HCT116 (cell line): Measurements from ENCODE around the gene ASCL4. TPM values are rescaled to one million over a fixed set of nuclear protein-coding genes. Genes with fewer than 3 reads are reported as not detected.

Experiments
- ATAC-seq: fragments of 200-7000 bp; cut with Tn5 transposase; 2 replicates; pipeline ENCODE4 v1.9.1; 2020; ENCODE audit warnings: mild to moderate bottlenecking, moderate library complexity
- BruUV-seq: library from RNA; stranded (reverse); fragments of 400-500 nt; replicated peaks from 2 replicates; lab custom pipeline; 2021; lab: Mats Ljungman, UMichigan
- CTCF ChIA-PET: fragments of 300-600 bp; sonication (Branson Sonifier 250); formaldehyde crosslinking; loops from one replicate; lab custom pipeline; 2021; ENCODE audit warnings: antibody characterized with exemption; lab: Charles Lee
- POLR2A ChIA-PET: fragments of 300-600, 350-600 bp; sonication (Branson Sonifier 250); formaldehyde crosslinking; loops from one replicate; lab custom pipeline; 2021; ENCODE audit warnings: antibody characterized with exemption; lab: Charles Lee
- RAD21 ChIA-PET, 2 experiments: fragments of 300-600 bp; sonication (Branson Sonifier 250); formaldehyde crosslinking; loops; one replicate each; lab custom pipeline; 2023; ENCODE audit warnings: low total read pairs in 2 of 2; ENCODE audit not compliant: uncharacterized antibody in 2 of 2, unreplicated experiment in 2 of 2, low non-redundant PET in 1 of 2; lab: Charles Lee
- DNase-seq: peaks from one replicate; pipeline ENCODE4 v3.0.0-alpha.2; 2010; ENCODE audit warnings: low read depth, low spot score
- H2AFZ ChIP-seq: fragments of 200-600 bp; shearing (Covaris generic), sonication (generic); 2 replicates; pipeline ENCODE4 v1.6.1; 2017; ENCODE audit warnings: low read depth, mixed run types, mixed read lengths, antibody characterized with exemption, low read length; ENCODE audit not compliant: poor library complexity, severe bottlenecking
- H3K27ac ChIP-seq: 2 replicates; pipeline ENCODE4 v1.5.1; 2012; ENCODE audit warnings: low read depth, low read length
- H3K27me3 ChIP-seq: fragments of 200-600 bp; sonication (generic); 2 replicates; pipeline ENCODE4 v1.6.1; 2016; ENCODE audit warnings: mixed run types, low read length, mixed read lengths; ENCODE audit not compliant: insufficient read depth
- H3K36me3 ChIP-seq, 2 experiments: fragments of 200-500 bp in 1 of 2; fragments of 200-600 bp in 1 of 2; sonication (Bioruptor generic) in 1 of 2; sonication (generic) in 1 of 2; 2 replicates each; pipeline versions ENCODE4 v1.5.1 to v1.6.1; 2014 to 2016; ENCODE audit warnings: low read length in 2 of 2, inconsistent platforms in 1 of 2, mixed read lengths in 1 of 2, mixed run types in 1 of 2; ENCODE audit not compliant: insufficient read depth in 2 of 2, control insufficient read depth in 1 of 2
- H3K4me1 ChIP-seq, 2 experiments: fragments of 200-600 bp in 1 of 2; sonication (generic) in 1 of 2; 2 replicates each; pipeline versions ENCODE4 v1.5.1 to v1.6.1; 2012 to 2017; ENCODE audit warnings: low read length in 2 of 2, inconsistent platforms in 1 of 2, mild to moderate bottlenecking in 1 of 2, mixed read lengths in 1 of 2, mixed run types in 1 of 2, moderate library complexity in 1 of 2; ENCODE audit not compliant: insufficient read depth in 2 of 2, control insufficient read depth in 1 of 2
- H3K4me2 ChIP-seq: fragments of 200-600 bp; sonication (generic); 2 replicates; pipeline ENCODE4 v1.6.1; 2017; ENCODE audit warnings: mixed run types, low read length, mixed read lengths
- H3K4me3 ChIP-seq, 2 experiments: fragments of 200-600 bp in 1 of 2; sonication (generic) in 1 of 2; replicated peaks in 1 of 2; 2 replicates each; pipeline ENCODE4 v1.5.1; 2011 to 2016; ENCODE audit warnings: low read length in 2 of 2, control low read depth in 1 of 2, low read depth in 1 of 2, mild to moderate bottlenecking in 1 of 2, mixed read lengths in 1 of 2, mixed run types in 1 of 2
- H3K79me2 ChIP-seq: fragments of 200-600 bp; sonication (generic); 2 replicates; pipeline ENCODE4 v1.6.1; 2017; ENCODE audit warnings: mild to moderate bottlenecking, mixed run types, low read length, moderate library complexity, mixed read lengths; ENCODE audit not compliant: insufficient read depth
- H3K9ac ChIP-seq: fragments of 200-600 bp; sonication (generic); 2 replicates; pipeline ENCODE4 v1.6.1; 2016; ENCODE audit warnings: low read length, mixed read lengths
- H3K9me2 ChIP-seq: fragments of 200-600 bp; sonication (generic), shearing (Covaris generic); 2 replicates; pipeline ENCODE4 v1.6.1; 2017; ENCODE audit warnings: mixed run types, mild to moderate bottlenecking, moderate library complexity; ENCODE audit not compliant: insufficient read depth
- H3K9me3 ChIP-seq, 2 experiments: fragments of 200-500 bp in 1 of 2; fragments of 200-600 bp in 1 of 2; sonication (Bioruptor generic) in 1 of 2; sonication (generic) in 1 of 2; 2 replicates each; pipeline ENCODE4 v1.6.1; 2014 to 2017; ENCODE audit warnings: low read length in 2 of 2, mixed read lengths in 2 of 2, inconsistent platforms in 1 of 2, low read depth in 1 of 2, mild to moderate bottlenecking in 1 of 2, mixed run types in 1 of 2, moderate library complexity in 1 of 2; ENCODE audit not compliant: control insufficient read depth in 1 of 2, insufficient read depth in 1 of 2
- H4K20me1 ChIP-seq: fragments of 200-600 bp; sonication (generic), shearing (Covaris generic); 2 replicates; pipeline ENCODE4 v1.6.1; 2017; ENCODE audit warnings: mixed run types, mild to moderate bottlenecking, moderate library complexity; ENCODE audit not compliant: insufficient read depth
- ATF3 ChIP-seq: IDR thresholded peaks from 2 replicates; pipeline ENCODE4 v1.6.1; 2012
- CTCF ChIP-seq, 3 experiments: fragments of 200-600 bp in 1 of 3; sonication (generic) in 1 of 3; IDR thresholded peaks in 2 of 3; conservative IDR thresholded peaks in 1 of 3; 2 replicates each; pipeline ENCODE4 v1.5.1; 2012 to 2017; ENCODE audit warnings: low read depth in 2 of 3, low read length in 2 of 3, antibody characterized with exemption in 1 of 3, borderline replicate concordance in 1 of 3, control low read depth in 1 of 3, mild to moderate bottlenecking in 1 of 3, mixed read lengths in 1 of 3, mixed run types in 1 of 3, moderate library complexity in 1 of 3; ENCODE audit not compliant: insufficient read depth in 1 of 3
- EGR1 ChIP-seq: IDR thresholded peaks from 2 replicates; pipeline ENCODE4 v1.6.1; 2012; ENCODE audit warnings: low read depth
- ELF1 ChIP-seq: IDR thresholded peaks from 2 replicates; pipeline ENCODE4 v1.6.1; 2012; ENCODE audit warnings: low read depth, borderline replicate concordance
- EZH2 ChIP-seq: fragments of 200-600 bp; sonication (generic); IDR thresholded peaks from 2 replicates; pipeline ENCODE4 v1.6.1; 2017; ENCODE audit warnings: antibody characterized with exemption, mixed run types
- EZH2phosphoT487 ChIP-seq: fragments of 200-600 bp; IDR thresholded peaks from 2 replicates; pipeline ENCODE4 v1.6.1; 2018; ENCODE audit warnings: antibody characterized with exemption, borderline replicate concordance
- FOSL1 ChIP-seq: IDR thresholded peaks from 2 replicates; pipeline ENCODE4 v1.6.1; 2012; ENCODE audit warnings: low read depth
- JUND ChIP-seq: IDR thresholded peaks from 2 replicates; pipeline ENCODE4 v1.6.1; 2012
- POLR2AphosphoS5 ChIP-seq: IDR thresholded peaks from 2 replicates; pipeline ENCODE4 v1.6.1; 2011; ENCODE audit warnings: mild to moderate bottlenecking, low read depth, low read length, moderate library complexity
- SIN3A ChIP-seq: IDR thresholded peaks from 2 replicates; pipeline ENCODE4 v1.6.1; 2012; ENCODE audit warnings: low read depth
- SP1 ChIP-seq: IDR thresholded peaks from 2 replicates; pipeline ENCODE4 v1.6.1; 2012; ENCODE audit warnings: low read depth
- SRF ChIP-seq: IDR thresholded peaks from 2 replicates; pipeline ENCODE4 v1.6.1; 2012; ENCODE audit warnings: low read depth
- TCF7L2 ChIP-seq: IDR thresholded peaks from 2 replicates; pipeline ENCODE4 v1.7.0; 2011; ENCODE audit warnings: borderline replicate concordance, inconsistent platforms; ENCODE audit not compliant: insufficient read depth, insufficient read length; ENCODE audit errors: extremely low read depth
- ZBTB33 ChIP-seq: IDR thresholded peaks from 2 replicates; pipeline ENCODE4 v1.6.1; 2011; ENCODE audit warnings: mild to moderate bottlenecking, low read length, moderate library complexity; ENCODE audit not compliant: insufficient replicate concordance; ENCODE audit errors: extremely low read depth
- ZFX ChIP-seq: fragments of 450-650 bp; IDR thresholded peaks from 2 replicates; pipeline ENCODE4 v1.6.1; 2017
- ZNF274 ChIP-seq: fragments of 200-500 bp; sonication (Bioruptor generic); IDR thresholded peaks from 2 replicates; pipeline ENCODE4 v1.6.1; 2014; ENCODE audit warnings: mild to moderate bottlenecking, low read depth, low read length, inconsistent platforms
- intact Hi-C: fragments of 100-400 bp; cut with micrococcal nuclease; formaldehyde crosslinking; loops from 2 replicates; pipeline ENCODE4 v1.10.0; 2022
- total RNA-seq: library from RNA; stranded (reverse); gene quantifications from one replicate; pipeline ENCODE4 v1.2.1, GENCODE V29; 2021; ENCODE audit not compliant: unreplicated experiment
- TF ChIP-seq, protein P1 (sequence below): IDR thresholded peaks from 2 replicates; pipeline ENCODE4 v1.6.1; 2012

The ASCL4 gene
- total RNA-seq, 1 experiment from 2014 or later = not detected

GRCh38 chr12:107803092-107803491, 28.6 kb downstream of the ASCL4 start:
- no TSS peak for BruUV-seq
- peaks cover 4% of the 10 kb centered on the region; the same call in 1 of the 2 replicates for H3K27me3 ChIP-seq
- H3K9ac ChIP-seq = no peak overlapping the region
- H3K27ac ChIP-seq = no peak overlapping the region
- TF ChIP-seq ATF3 = no peak
- TF ChIP-seq, all 23 proteins: peak for 0
- ChIA-PET CTCF (no interaction called here), POLR2A (no interaction called here), RAD21 (interaction anchor here in 1 of 2 experiments (0.6 kb wide), 1 partner anchor 127 kb away, joined by 4 read pairs; no protein-coding TSS in a partner anchor)
- no peak overlapping the region for H2AFZ ChIP-seq
- no peak overlapping the region for H3K4me2 ChIP-seq
- DNase-seq = no peak
- H3K4me1 ChIP-seq = no peaks in the 10 kb centered on the region
- no peaks in the 10 kb centered on the region for H4K20me1 ChIP-seq
- H3K9me2 ChIP-seq = no peaks in the 10 kb centered on the region
- intact Hi-C loops = no loop called here
- H3K9me3 ChIP-seq = no peaks in the 10 kb centered on the region
- H3K36me3 ChIP-seq = no peaks in the 10 kb centered on the region
- H3K4me3 ChIP-seq = no peak overlapping the region
- ATAC-seq = no peak
- no peaks in the 10 kb centered on the region for H3K79me2 ChIP-seq

- no peaks in the 10 kb centered on the region for H4K20me1 ChIP-seq
- H3K9me3 ChIP-seq = no peaks in the 10 kb centered on the region
- H3K4me1 ChIP-seq = no peaks in the 10 kb centered on the region
- H3K79me2 ChIP-seq = no peaks in the 10 kb centered on the region
- H3K27me3 ChIP-seq = peaks cover 4% of the 10 kb centered on the region; the same call in 1 of the 2 replicates
- no peak overlapping the region for H3K9ac ChIP-seq
- BruUV-seq = no TSS peak
- no peak overlapping the region for H2AFZ ChIP-seq
- ChIA-PET RAD21 (no interaction called here), CTCF (no interaction called here), POLR2A (no interaction called here)
- ATAC-seq = no peak
- no peak overlapping the region for H3K4me2 ChIP-seq
- DNase-seq = no peak
- no peak overlapping the region for H3K27ac ChIP-seq
- H3K9me2 ChIP-seq = no peaks in the 10 kb centered on the region
- H3K36me3 ChIP-seq = no peaks in the 10 kb centered on the region
- H3K4me3 ChIP-seq = no peak overlapping the region
- intact Hi-C loops = no loop called here
- TF ChIP-seq TCF7L2 (no peak), ZFX (no peak), EZH2phosphoT487 (no peak), SIN3A (no peak), POLR2AphosphoS5 (no peak), CTCF (IDR thresholded peaks at IDR 0.05 in 2 of 3, conservative IDR thresholded peaks at IDR 0.05 in 1 of 3; ENCODE audit: borderline replicate concordance in 1 of 3, insufficient read depth in 1 of 3, low read depth in 2 of 3, low read length in 2 of 3) (no peak), ELF1 (no peak), FOSL1 (no peak), JUND (no peak), SP1 (no peak), EZH2 (no peak), SRF (no peak), ZBTB33 (no peak), ZNF274 (no peak), EGR1 (no peak)
- TF ChIP-seq, protein P1, sequence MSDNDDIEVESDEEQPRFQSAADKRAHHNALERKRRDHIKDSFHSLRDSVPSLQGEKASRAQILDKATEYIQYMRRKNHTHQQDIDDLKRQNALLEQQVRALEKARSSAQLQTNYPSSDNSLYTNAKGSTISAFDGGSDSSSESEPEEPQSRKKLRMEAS = no peak
Measured at GRCh38 chr12:107805488-107806180, 31.1 kb downstream of the ASCL4 start.
